HFF-Myc (cell line): ENCODE measurements around the gene PCDHB10.
A peak's percentile ranks its signal among the peaks of the same experiment; 100 is the strongest.
"Not testable (repeated sequence)": the region's sequence is repeated elsewhere in the genome, so short reads cannot be mapped to it uniquely, and the experiment has no call there.

ENCODE experiments used
- DNase-seq: peaks from one replicate; pipeline ENCODE4 v3.0.0-alpha.2; 2011; ENCODE audit warnings: low read depth; ENCODE audit errors: extremely low read depth
- H3K4me3 ChIP-seq: replicated peaks from 2 replicates; pipeline ENCODE4 v1.5.1; 2011; ENCODE audit warnings: low read depth, mild to moderate bottlenecking, control low read depth, low read length
- CTCF ChIP-seq: IDR thresholded peaks from 2 replicates; pipeline ENCODE4 v1.5.1; 2012; ENCODE audit warnings: mild to moderate bottlenecking, low read depth, low read length, control low read depth; ENCODE audit errors: missing control alignments

The PCDHB10 gene

DNA sequence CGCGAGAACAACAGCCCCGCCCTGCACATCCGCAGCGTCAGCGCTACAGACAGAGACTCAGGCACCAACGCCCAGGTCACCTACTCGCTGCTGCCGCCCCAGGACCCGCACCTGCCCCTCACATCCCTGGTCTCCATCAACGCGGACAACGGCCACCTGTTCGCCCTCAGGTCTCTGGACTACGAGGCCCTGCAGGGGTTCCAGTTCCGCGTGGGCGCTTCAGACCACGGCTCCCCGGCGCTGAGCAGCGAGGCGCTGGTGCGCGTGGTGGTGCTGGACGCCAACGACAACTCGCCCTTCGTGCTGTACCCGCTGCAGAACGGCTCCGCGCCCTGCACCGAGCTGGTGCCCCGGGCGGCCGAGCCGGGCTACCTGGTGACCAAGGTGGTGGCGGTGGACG is 23.4 kb downstream of the PCDHB10 start:
- DNase-seq, H3K4me3 ChIP-seq: not testable (repeated sequence)

DNA sequence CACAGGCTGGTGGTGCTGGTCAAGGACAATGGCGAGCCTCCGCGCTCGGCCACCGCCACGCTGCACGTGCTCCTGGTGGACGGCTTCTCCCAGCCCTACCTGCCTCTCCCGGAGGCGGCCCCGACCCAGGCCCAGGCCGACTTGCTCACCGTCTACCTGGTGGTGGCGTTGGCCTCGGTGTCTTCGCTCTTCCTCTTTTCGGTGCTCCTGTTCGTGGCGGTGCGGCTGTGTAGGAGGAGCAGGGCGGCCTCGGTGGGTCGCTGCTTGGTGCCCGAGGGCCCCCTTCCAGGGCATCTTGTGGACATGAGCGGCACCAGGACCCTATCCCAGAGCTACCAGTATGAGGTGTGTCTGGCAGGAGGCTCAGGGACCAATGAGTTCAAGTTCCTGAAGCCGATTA is 23.9 kb downstream of the PCDHB10 start:
- H3K4me3 ChIP-seq, DNase-seq: not testable (repeated sequence)

- 0 out of 2 replicates have a peak within 1 kb of the TSS, but pooled peaks have one; percentile 5 for H3K4me3 ChIP-seq
- no peak for TF ChIP-seq CTCF
- no peak for DNase-seq
These were observed 31.1 kb downstream of the PCDHB10 start, which contains the start of gene PCDHB14 for GRCh38 chr5:141223112-141223783. TSS of gene PCDHB14 (plus strand) at chr5:141223343. CDS start at chr5:141223506, 163 bp downstream.

DNA sequence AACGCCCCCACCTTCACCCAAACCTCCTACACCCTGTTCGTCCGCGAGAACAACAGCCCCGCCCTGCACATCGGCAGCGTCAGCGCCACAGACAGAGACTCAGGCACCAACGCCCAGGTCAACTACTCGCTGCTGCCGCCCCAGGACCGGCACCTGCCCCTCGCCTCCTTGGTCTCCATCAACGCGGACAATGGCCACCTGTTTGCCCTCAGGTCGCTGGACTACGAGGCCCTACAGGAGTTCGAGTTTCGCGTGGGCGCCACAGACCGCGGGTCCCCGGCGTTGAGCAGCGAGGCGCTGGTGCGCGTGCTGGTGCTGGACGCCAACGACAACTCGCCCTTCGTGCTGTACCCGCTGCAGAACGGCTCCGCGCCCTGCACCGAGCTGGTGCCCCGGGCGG is 32.7 kb downstream of the PCDHB10 start:
- H3K4me3 ChIP-seq, DNase-seq: not testable (repeated sequence)

- DNase-seq, H3K4me3 ChIP-seq: not testable (repeated sequence)
These were observed 33.3 kb downstream of the PCDHB10 start for GRCh38 chr5:141225421-141225820.

- peak; percentile 11 for TF ChIP-seq CTCF
- H3K4me3 ChIP-seq: no peak overlapping the region
- no peak for DNase-seq
These were observed 42.0 kb downstream of the PCDHB10 start for GRCh38 chr5:141234109-141234667.

DNA sequence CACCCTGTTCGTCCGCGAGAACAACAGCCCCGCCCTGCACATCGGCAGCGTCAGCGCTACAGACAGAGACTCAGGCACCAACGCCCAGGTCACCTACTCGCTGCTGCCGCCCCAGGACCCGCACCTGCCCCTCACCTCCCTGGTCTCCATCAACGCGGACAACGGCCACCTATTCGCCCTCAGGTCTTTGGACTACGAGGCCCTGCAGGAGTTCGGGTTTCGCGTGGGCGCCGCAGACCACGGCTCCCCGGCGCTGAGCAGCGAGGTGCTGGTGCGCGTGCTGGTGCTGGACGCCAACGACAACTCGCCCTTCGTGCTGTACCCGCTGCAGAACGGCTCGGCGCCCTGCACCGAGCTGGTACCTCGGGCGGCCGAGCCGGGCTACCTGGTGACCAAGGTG is 43.8 kb downstream of the PCDHB10 start:
- DNase-seq, H3K4me3 ChIP-seq: not testable (repeated sequence)

GRCh38 chr5:141236516-141237313 is 44.6 kb downstream of the PCDHB10 start:
- TF ChIP-seq CTCF: no peak
- no peak overlapping the region for H3K4me3 ChIP-seq
- DNase-seq: no peak

DNA sequence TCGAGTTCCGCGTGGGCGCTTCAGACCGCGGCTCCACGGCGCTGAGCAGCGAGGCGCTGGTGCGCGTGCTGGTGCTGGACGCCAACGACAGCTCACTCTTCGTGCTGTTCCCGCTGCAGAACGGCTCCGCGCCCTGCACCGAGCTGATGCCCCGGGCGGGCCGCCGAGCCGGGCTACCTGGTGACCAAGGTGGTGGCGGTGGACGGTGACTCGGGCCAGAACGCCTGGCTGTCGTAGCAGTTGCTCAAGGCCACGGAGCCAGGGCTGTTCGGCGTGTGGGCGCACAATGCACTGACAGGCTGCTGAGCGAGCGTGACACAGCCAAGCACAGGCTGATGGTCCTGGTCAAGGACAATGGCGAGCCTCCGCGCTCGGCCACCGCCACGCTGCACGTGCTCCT is 49.3 kb downstream of the PCDHB10 start:
- DNase-seq: no peak
- H3K4me3 ChIP-seq: no peak overlapping the region
- TF ChIP-seq CTCF: no peak
